ENCODE results near the gene DYNC1H1. TPM values are rescaled to one million over a fixed set of nuclear protein-coding genes. Genes with fewer than 3 reads are reported as not detected.
"Not testable (repeated sequence)": the region's sequence is repeated elsewhere in the genome, so short reads cannot be mapped to it uniquely, and the experiment has no call there.

The DYNC1H1 gene
- total RNA-seq, 1 donor from 2014 or later = 662 TPM

DNA sequence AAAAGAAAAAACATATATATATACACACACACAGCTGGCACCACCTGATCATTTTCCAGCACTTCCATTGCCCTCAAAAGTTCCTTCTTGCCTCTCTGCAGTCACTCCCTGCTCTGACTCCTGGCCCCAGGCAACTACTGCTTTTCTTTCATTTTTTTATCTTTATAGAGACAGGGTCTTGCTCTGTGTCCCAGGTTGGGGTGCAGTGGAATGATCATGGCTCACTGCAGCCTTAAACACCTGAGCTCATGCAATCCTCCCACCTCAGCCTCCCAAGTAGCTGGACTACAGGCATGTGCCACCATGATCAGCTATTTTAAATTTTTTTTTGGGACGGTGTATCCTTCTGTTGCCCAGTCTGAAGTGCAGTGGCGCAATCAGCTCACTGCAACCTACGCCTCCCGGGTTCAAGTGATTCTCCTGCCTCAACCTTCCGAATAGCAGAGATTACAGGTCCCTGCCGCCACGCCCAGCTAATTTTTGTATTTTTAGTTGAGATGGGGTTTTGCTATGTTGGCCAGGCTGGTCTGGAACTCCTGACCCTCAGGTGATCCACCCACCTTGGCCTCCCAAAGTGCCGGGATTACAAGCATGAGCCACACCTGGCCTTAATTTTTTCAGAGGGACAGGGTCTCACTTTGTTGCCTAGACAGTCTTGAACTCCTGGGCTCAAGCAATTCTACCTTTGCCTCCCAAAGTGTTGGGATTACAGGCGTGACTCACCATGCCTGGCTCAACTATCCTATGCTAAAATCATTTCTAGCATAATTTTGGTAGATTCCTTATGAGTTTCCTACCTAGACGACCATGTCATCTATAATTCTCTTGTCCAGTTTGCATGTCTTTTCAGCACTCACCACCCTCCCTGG, 114.7 kb downstream of the DYNC1H1 start:
- DNase-seq (ENCODE audit: low spot score) = no peak
- peaks cover 11% of the 10 kb centered on the region for H3K4me1 Mint-ChIP-seq (ENCODE audit: unreplicated experiment)
- peaks cover 47% of the 10 kb centered on the region for H3K36me3 Mint-ChIP-seq (ENCODE audit: low read depth, unreplicated experiment)
- no peak overlapping the region for H3K27ac Mint-ChIP-seq (ENCODE audit: unreplicated experiment)
- peaks cover 3% of the 10 kb centered on the region for H3K27me3 Mint-ChIP-seq (ENCODE audit: unreplicated experiment)
- H3K4me3 Mint-ChIP-seq (ENCODE audit: unreplicated experiment) = peak overlapping the region; percentile 12
- H3K9me3 Mint-ChIP-seq (ENCODE audit: unreplicated experiment) = no peaks in the 10 kb centered on the region
- TF ChIP-seq, protein P1, sequence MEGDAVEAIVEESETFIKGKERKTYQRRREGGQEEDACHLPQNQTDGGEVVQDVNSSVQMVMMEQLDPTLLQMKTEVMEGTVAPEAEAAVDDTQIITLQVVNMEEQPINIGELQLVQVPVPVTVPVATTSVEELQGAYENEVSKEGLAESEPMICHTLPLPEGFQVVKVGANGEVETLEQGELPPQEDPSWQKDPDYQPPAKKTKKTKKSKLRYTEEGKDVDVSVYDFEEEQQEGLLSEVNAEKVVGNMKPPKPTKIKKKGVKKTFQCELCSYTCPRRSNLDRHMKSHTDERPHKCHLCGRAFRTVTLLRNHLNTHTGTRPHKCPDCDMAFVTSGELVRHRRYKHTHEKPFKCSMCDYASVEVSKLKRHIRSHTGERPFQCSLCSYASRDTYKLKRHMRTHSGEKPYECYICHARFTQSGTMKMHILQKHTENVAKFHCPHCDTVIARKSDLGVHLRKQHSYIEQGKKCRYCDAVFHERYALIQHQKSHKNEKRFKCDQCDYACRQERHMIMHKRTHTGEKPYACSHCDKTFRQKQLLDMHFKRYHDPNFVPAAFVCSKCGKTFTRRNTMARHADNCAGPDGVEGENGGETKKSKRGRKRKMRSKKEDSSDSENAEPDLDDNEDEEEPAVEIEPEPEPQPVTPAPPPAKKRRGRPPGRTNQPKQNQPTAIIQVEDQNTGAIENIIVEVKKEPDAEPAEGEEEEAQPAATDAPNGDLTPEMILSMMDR (IDR thresholded peaks at IDR 0.05; ENCODE audit: unreplicated experiment) = no peak

DNA sequence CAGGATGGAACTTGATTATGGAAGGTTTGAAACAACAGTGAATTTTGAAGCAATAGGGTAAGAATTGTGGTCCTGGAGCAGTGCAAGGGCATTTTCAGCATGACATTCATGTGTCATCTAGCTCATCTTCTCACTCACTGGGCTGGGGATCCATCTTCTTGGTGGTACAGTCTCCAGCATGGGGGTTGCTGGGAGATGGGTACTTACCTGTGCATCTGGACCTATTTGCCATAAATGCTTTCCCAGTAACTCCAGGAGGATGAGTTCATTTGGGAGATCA, 115.3 kb downstream of the DYNC1H1 start:
- Mint-ChIP-seq H3K4me1 (ENCODE audit: unreplicated experiment) (peaks cover 14% of the 10 kb centered on the region), H3K27me3 (ENCODE audit: unreplicated experiment) (no peaks in the 10 kb centered on the region), H3K36me3 (ENCODE audit: low read depth, unreplicated experiment) (peaks cover 48% of the 10 kb centered on the region), H3K27ac (ENCODE audit: unreplicated experiment) (no peak overlapping the region), H3K4me3 (ENCODE audit: unreplicated experiment) (peak overlapping the region; percentile 12), H3K9me3 (ENCODE audit: unreplicated experiment) (no peaks in the 10 kb centered on the region)
- TF ChIP-seq, protein P1 (IDR thresholded peaks at IDR 0.05; ENCODE audit: unreplicated experiment) = no peak
- DNase-seq (ENCODE audit: low spot score) = no peak

DNA sequence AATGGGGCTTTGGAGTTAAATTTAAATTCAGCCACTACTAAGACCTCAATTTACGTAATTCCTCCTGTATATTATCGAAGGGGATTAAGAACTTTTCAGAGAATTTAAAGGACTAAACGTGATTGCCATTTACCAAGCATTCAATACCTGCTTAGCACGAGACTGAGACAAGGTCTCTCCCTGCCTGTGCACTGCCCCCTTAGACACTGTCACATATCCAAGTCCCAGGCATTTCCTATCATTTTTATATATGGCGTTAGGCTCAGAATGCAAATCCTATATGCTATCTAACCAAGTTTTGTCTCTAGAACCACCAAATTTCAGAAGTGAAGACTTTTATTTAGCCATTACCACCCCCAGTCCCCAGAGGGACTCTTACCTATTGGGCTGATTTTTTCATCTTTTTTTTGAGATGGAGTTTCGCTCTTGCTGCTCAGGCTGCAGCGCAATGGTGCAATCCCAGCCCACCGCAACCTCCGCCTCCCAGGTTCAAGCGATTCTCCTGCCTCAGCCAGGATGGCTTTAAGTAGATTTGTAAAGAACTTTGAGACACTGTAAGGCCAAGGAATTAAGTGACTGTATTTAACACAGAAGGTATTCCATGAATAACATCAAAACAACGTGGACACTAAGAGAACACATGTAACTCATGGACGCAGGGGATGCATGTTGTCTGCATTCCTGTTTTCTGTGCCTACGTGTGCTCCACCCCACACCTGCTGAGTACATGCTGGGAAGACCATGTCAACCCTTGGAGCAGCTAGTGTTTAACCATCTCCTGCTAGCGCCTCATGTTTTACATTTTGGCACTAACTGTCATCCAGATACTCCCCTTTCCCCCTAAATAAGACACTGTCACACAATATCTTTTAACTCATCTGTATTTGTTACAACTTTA, 116.1 kb downstream of the DYNC1H1 start:
- Mint-ChIP-seq H3K9me3 (ENCODE audit: unreplicated experiment) (no peaks in the 10 kb centered on the region), H3K27ac (ENCODE audit: unreplicated experiment) (no peak overlapping the region), H3K36me3 (ENCODE audit: low read depth, unreplicated experiment) (peaks cover 56% of the 10 kb centered on the region), H3K4me1 (ENCODE audit: unreplicated experiment) (peaks cover 21% of the 10 kb centered on the region), H3K4me3 (ENCODE audit: unreplicated experiment) (no peak overlapping the region), H3K27me3 (ENCODE audit: unreplicated experiment) (peaks cover 2% of the 10 kb centered on the region)
- DNase-seq (ENCODE audit: low spot score) = no peak
- TF ChIP-seq, protein P1 (IDR thresholded peaks at IDR 0.05; ENCODE audit: unreplicated experiment) = no peak

DNA sequence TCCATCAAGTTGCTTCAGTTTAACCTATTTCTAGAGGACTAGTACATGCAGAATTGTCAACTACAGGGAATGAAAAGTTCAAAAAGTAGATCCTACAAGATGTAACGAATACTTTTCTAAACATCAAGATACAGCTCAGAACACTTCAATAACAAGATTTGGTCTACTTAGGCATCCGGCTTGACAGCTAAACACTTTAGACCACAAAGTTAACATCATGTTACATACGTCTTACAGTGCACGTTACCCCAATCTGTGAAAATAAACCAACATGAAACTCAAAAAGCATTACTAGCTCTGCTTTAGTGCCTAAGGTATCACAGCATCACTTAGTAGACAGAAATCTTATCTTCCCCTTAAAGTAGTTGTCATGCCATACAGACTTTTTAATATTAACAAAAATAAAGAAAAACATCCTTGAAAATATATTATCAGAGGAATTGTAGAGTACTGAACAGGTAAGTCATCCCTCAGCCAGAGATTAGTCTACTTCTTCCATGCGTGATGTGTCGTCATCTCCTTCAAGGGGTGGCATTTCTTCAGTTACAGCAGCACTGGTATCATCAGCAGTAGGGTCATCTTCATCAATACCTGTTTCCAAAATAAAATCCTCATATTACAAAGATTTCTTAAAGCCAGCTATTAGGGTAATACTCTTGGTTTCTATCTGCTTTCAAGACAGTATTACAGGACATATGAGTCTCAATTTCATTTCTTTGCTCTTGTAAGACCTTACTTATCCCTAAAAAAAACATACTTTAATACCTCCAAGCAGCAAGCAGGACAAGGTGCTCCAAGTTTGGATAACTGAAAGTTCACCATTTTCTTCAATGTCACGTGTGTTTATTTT, 117.1 kb downstream of the DYNC1H1 start:
- Mint-ChIP-seq H3K27ac (ENCODE audit: unreplicated experiment) (no peak overlapping the region), H3K4me1 (ENCODE audit: unreplicated experiment) (peaks cover 28% of the 10 kb centered on the region), H3K36me3 (ENCODE audit: low read depth, unreplicated experiment) (peaks cover 64% of the 10 kb centered on the region)

DNA sequence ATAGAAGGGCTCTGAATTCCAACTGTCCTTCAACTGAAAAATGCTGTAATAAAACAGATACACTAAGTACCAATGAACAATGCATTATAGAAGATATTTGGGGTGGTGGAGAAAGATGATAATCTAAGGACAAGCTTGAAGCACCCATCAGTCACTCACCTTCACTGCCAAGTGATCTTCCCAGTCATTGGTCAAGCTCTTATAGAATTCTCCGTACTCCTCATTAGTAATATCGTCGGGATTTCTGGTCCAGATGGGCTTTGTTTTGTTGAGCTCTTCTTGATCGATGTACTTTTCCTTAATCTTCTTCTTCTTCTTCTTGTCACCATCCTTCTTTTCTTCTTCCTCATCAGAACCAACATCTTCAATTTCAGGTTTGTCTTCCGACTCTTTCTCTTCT, 120.1 kb downstream of the DYNC1H1 start:
- H3K27ac Mint-ChIP-seq (ENCODE audit: unreplicated experiment); H3K27me3 Mint-ChIP-seq (ENCODE audit: unreplicated experiment); H3K9me3 Mint-ChIP-seq (ENCODE audit: unreplicated experiment); DNase-seq (ENCODE audit: low spot score): not testable (repeated sequence)
- Mint-ChIP-seq H3K4me3 (ENCODE audit: unreplicated experiment) (peak overlapping the region; percentile 98), H3K36me3 (ENCODE audit: low read depth, unreplicated experiment) (peaks cover 58% of the 10 kb centered on the region), H3K4me1 (ENCODE audit: unreplicated experiment) (peaks cover 42% of the 10 kb centered on the region)

More for the DNA sequence above, 117.1 kb downstream of the DYNC1H1 start:
- H3K4me3 Mint-ChIP-seq (ENCODE audit: unreplicated experiment) = peak overlapping the region; percentile 7
- H3K27me3 Mint-ChIP-seq (ENCODE audit: unreplicated experiment) = peaks cover 4% of the 10 kb centered on the region
- TF ChIP-seq, protein P1 (IDR thresholded peaks at IDR 0.05; ENCODE audit: unreplicated experiment) = no peak
- no peaks in the 10 kb centered on the region for H3K9me3 Mint-ChIP-seq (ENCODE audit: unreplicated experiment)
- no peak for DNase-seq (ENCODE audit: low spot score)

Data from endothelial cell (in vitro differentiated cells).